Measurements from ENCODE around the gene PHACTR1.

- TF ChIP-seq SIN3A (IDR thresholded peaks at IDR 0.05; ENCODE audit: borderline replicate concordance in 2 of 2, control insufficient read depth in 1 of 2, low read depth in 2 of 2, low read length in 2 of 2) (no peak), CBFB (CRISPR knock-in tag; IDR thresholded peaks at IDR 0.05) (no peak), IRF1 (CRISPR knock-in tag; IDR thresholded peaks at IDR 0.05; ENCODE audit: borderline replicate concordance) (no peak), HDGF (IDR thresholded peaks at IDR 0.05) (no peak), BRD4 (IDR thresholded peaks at IDR 0.05) (no peak), CTCF (IDR thresholded peaks at IDR 0.05 in 2 of 3, conservative IDR thresholded peaks at IDR 0.05 in 1 of 3; ENCODE audit: insufficient read depth in 2 of 3, low read depth in 1 of 3, low read length in 3 of 3) (no peak), RNF219 (CRISPR knock-in tag; IDR thresholded peaks at IDR 0.05) (no peak), CTCFL (IDR thresholded peaks at IDR 0.05; ENCODE audit: borderline replicate concordance, insufficient read depth, low read depth, low read length, poor library complexity, severe bottlenecking) (no peak), HNRNPH1 (optimal IDR thresholded peaks at IDR 0.05; ENCODE audit: low read depth, low read length) (no peak), PRDM10 (IDR thresholded peaks at IDR 0.05; ENCODE audit: partially characterized antibody) (peak; percentile 92), POLR2AphosphoS5 (IDR thresholded peaks at IDR 0.05; ENCODE audit: control insufficient read depth, insufficient read depth, low read depth, low read length) (peak; percentile 95), JUN (IDR thresholded peaks at IDR 0.05; ENCODE audit: borderline replicate concordance, low read depth, low read length) (no peak), JUN (CRISPR knock-in tag; IDR thresholded peaks at IDR 0.05; ENCODE audit: borderline replicate concordance) (no peak), ZNF444 (CRISPR knock-in tag; IDR thresholded peaks at IDR 0.05) (no peak)
- TF ChIP-seq, protein P1, sequence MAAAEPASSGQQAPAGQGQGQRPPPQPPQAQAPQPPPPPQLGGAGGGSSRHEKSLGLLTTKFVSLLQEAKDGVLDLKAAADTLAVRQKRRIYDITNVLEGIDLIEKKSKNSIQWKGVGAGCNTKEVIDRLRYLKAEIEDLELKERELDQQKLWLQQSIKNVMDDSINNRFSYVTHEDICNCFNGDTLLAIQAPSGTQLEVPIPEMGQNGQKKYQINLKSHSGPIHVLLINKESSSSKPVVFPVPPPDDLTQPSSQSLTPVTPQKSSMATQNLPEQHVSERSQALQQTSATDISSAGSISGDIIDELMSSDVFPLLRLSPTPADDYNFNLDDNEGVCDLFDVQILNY (CRISPR knock-in tag; IDR thresholded peaks at IDR 0.05), result no peak
Measured at GRCh38 chr6:13319891-13320564, 603.5 kb downstream of the PHACTR1 start.
